Smooth muscle cell (in vitro differentiated cells): ENCODE data around the gene CDK5. TPM values are rescaled to one million over a fixed set of nuclear protein-coding genes. Genes with fewer than 3 reads are reported as not detected.

ENCODE experiments used
- DNase-seq: peaks from one replicate; lab custom pipeline; 2025; ENCODE audit not compliant: unreplicated experiment; lab: John Stamatoyannopoulos, UW
- H2AFZ ChIP-seq: fragments of 200-600 bp; sonication (generic); 2 replicates; pipeline ENCODE4 v1.6.0; 2016; ENCODE audit warnings: antibody characterized with exemption, low read depth, mild to moderate bottlenecking
- H3F3A ChIP-seq: fragments of 200-600 bp; sonication (generic); 2 replicates; pipeline ENCODE4 v1.6.0; 2017; ENCODE audit warnings: antibody characterized with exemption, low read depth
- H3K27ac ChIP-seq: fragments of 200-600 bp; sonication (generic); 2 replicates; pipeline ENCODE4 v1.5.1; 2016; ENCODE audit warnings: low read depth, mild to moderate bottlenecking
- H3K27me3 ChIP-seq: fragments of 200-600 bp; sonication (generic); 2 replicates; pipeline ENCODE4 v1.6.1; 2016; ENCODE audit warnings: low read depth, mild to moderate bottlenecking
- H3K36me3 ChIP-seq: fragments of 200-600 bp; sonication (generic); 2 replicates; pipeline ENCODE4 v1.5.1; 2016; ENCODE audit warnings: low read depth
- H3K4me1 ChIP-seq: fragments of 200-600 bp; sonication (generic); 2 replicates; pipeline ENCODE4 v1.5.1; 2016; ENCODE audit warnings: low read depth
- H3K4me2 ChIP-seq: fragments of 200-600 bp; sonication (generic); 2 replicates; pipeline ENCODE4 v1.6.0; 2016; ENCODE audit warnings: mild to moderate bottlenecking
- H3K4me3 ChIP-seq: fragments of 200-600 bp; sonication (generic); 2 replicates; pipeline ENCODE4 v1.5.1; 2016; ENCODE audit warnings: mild to moderate bottlenecking
- H3K79me2 ChIP-seq: fragments of 200-600 bp; sonication (generic); 2 replicates; pipeline ENCODE4 v1.6.0; 2016; ENCODE audit warnings: low read depth, mild to moderate bottlenecking
- H3K9ac ChIP-seq: fragments of 200-600 bp; sonication (generic); 2 replicates; pipeline ENCODE4 v1.6.0; 2016; ENCODE audit warnings: low read depth
- H3K9me3 ChIP-seq: fragments of 200-600 bp; sonication (generic); replicated peaks from 2 replicates; pipeline ENCODE4 v1.5.1; 2016; ENCODE audit warnings: low read depth
- H4K20me1 ChIP-seq: fragments of 200-600 bp; sonication (generic); 2 replicates; pipeline ENCODE4 v1.6.0; 2016; ENCODE audit warnings: low read depth
- CTCF ChIP-seq: fragments of 200-600 bp; sonication (generic); IDR thresholded peaks from 2 replicates; pipeline ENCODE4 v1.5.1; 2017; ENCODE audit warnings: borderline replicate concordance, mild to moderate bottlenecking, antibody characterized with exemption; ENCODE audit not compliant: insufficient read depth, poor library complexity, severe bottlenecking
- WGBS: methylation state at CpG from one replicate; pipeline ENCODE4 v1.1.7; 2016; ENCODE audit warnings: low lambda C conversion rate; 5-methylcytosine and 5-hydroxymethylcytosine counted together
- polyA plus RNA-seq: library from polyadenylated mRNA; unstranded; fragments of >200 nt; fragmentation: Nextera tagmentation; extraction: Ambion mirVana; gene quantifications from 2 replicates; pipeline ENCODE4 v1.2.1, GENCODE V29; 2016
- total RNA-seq: library from RNA; depleted of rRNA; stranded (reverse); fragments of >200 nt; gene quantifications from 2 replicates; pipeline ENCODE4 v1.2.3, GENCODE V29; 2014

CDK5 gene
- total and polyA plus RNA-seq, 2 experiments from 2014 or later: 22.1 to 36.4 TPM

- H3K27me3 ChIP-seq: no peaks in the 10 kb centered on the region
- WGBS: 2% methylated on average over 24 of the region's 69 CpGs
- H3K27ac ChIP-seq: peak within 1 kb of the TSS; percentile 33
- H2AFZ ChIP-seq: peak within 1 kb of the TSS; percentile 91
- H3K4me3 ChIP-seq: peak within 1 kb of the TSS; percentile 99
- H3K79me2 ChIP-seq: peaks cover 47% of the 10 kb centered on the region
- H3K36me3 ChIP-seq: no peaks in the 10 kb centered on the region
- H3K9me3 ChIP-seq: no peaks in the 10 kb centered on the region
- no peak for TF ChIP-seq CTCF
- H3K9ac ChIP-seq: peak within 1 kb of the TSS; percentile 61
- H3K4me1 ChIP-seq: peaks cover 37% of the 10 kb centered on the region
- peaks cover 25% of the 10 kb centered on the region for H3F3A ChIP-seq
- peaks cover 28% of the 10 kb centered on the region for H4K20me1 ChIP-seq
- DNase-seq: peak; percentile 54
- peak within 1 kb of the TSS; percentile 97 for H3K4me2 ChIP-seq
These were observed 25.6 kb upstream of the CDK5 start, which contains the start of gene TMUB1 for GRCh38 chr7:151083071-151083823. TMUB1 (minus strand) TSS chr7:151083493; CDS start chr7:151082563, 930 bp downstream.

GRCh38 chr7:151082141-151083070 lies 24.7 kb upstream of the CDK5 start:
- Histone ChIP-seq H3K9ac (peak overlapping the region; percentile 61), H3K79me2 (peaks cover 40% of the 10 kb centered on the region), H3K4me2 (peak overlapping the region; percentile 97), H3K27me3 (no peaks in the 10 kb centered on the region), H3K4me1 (peaks cover 29% of the 10 kb centered on the region), H2AFZ (peak overlapping the region; percentile 91), H3K9me3 (no peaks in the 10 kb centered on the region), H3F3A (peaks cover 25% of the 10 kb centered on the region), H3K4me3 (peak overlapping the region; percentile 99), H3K36me3 (no peaks in the 10 kb centered on the region), H3K27ac (peak overlapping the region; percentile 72), H4K20me1 (peaks cover 19% of the 10 kb centered on the region)
- no peak for TF ChIP-seq CTCF
- 64% methylated on average over 33 of the region's 42 CpGs for WGBS
- no peak for DNase-seq

GRCh38 chr7:151081170-151082101 lies 23.7 kb upstream of the CDK5 start:
- H2AFZ ChIP-seq: no peak overlapping the region

More at GRCh38 chr7:151081170-151082101, 23.7 kb upstream of the CDK5 start:
- H3K36me3 ChIP-seq: no peaks in the 10 kb centered on the region
- TF ChIP-seq CTCF: no peak
- peak overlapping the region; percentile 72 for H3K27ac ChIP-seq
- H3K4me1 ChIP-seq: peaks cover 29% of the 10 kb centered on the region
- H3K27me3 ChIP-seq: no peaks in the 10 kb centered on the region
- H3K79me2 ChIP-seq: peaks cover 33% of the 10 kb centered on the region
- H3K4me2 ChIP-seq: peak overlapping the region; percentile 97
- WGBS: 39% methylated on average over 48 of the region's 64 CpGs
- H4K20me1 ChIP-seq: peaks cover 14% of the 10 kb centered on the region
- H3K9me3 ChIP-seq: no peaks in the 10 kb centered on the region
- peaks cover 30% of the 10 kb centered on the region for H3F3A ChIP-seq
- DNase-seq: no peak
- peak overlapping the region; percentile 94 for H3K4me3 ChIP-seq
- H3K9ac ChIP-seq: peak overlapping the region; percentile 38
